ENCODE data around the gene ARHGAP31.

The ARHGAP31 gene

GRCh38 chr3:119293871-119294695 is at the start of gene ARHGAP31:
ARHGAP31 (plus strand) TSS chr3:119294383; CDS start chr3:119294905, 522 bp downstream.
- peak within 1 kb of the TSS; percentile 83 for H3K4me3 ChIP-seq (ENCODE audit: low read length)
- DNase-seq (ENCODE audit: low read depth): peak; percentile 72
- no peak for TF ChIP-seq CTCF (conservative IDR thresholded peaks at IDR 0.05; ENCODE audit: low read length)

GRCh38 chr3:119245778-119246177 is 48.4 kb upstream of the ARHGAP31 start:
- H3K4me3 ChIP-seq (ENCODE audit: low read length): no peak overlapping the region
- TF ChIP-seq CTCF (conservative IDR thresholded peaks at IDR 0.05; ENCODE audit: low read length): no peak
- DNase-seq (ENCODE audit: low read depth): no peak

GRCh38 chr3:119255214-119255613 is 39.0 kb upstream of the ARHGAP31 start:
- H3K4me3 ChIP-seq (ENCODE audit: low read length): no peak overlapping the region
- no peak for TF ChIP-seq CTCF (conservative IDR thresholded peaks at IDR 0.05; ENCODE audit: low read length)
- DNase-seq (ENCODE audit: low read depth): no peak

- no peak for TF ChIP-seq CTCF (conservative IDR thresholded peaks at IDR 0.05; ENCODE audit: low read length)
- no peak for DNase-seq (ENCODE audit: low read depth)
- no peak overlapping the region for H3K4me3 ChIP-seq (ENCODE audit: low read length)
These were observed 37.1 kb upstream of the ARHGAP31 start for GRCh38 chr3:119257111-119257510.

GRCh38 chr3:119257654-119258410 is 36.4 kb upstream of the ARHGAP31 start:
- no peak for TF ChIP-seq CTCF (conservative IDR thresholded peaks at IDR 0.05; ENCODE audit: low read length)
- DNase-seq (ENCODE audit: low read depth): peak; percentile 37
- no peak overlapping the region for H3K4me3 ChIP-seq (ENCODE audit: low read length)

- no peak for TF ChIP-seq CTCF (conservative IDR thresholded peaks at IDR 0.05; ENCODE audit: low read length)
These were observed 35.3 kb upstream of the ARHGAP31 start for GRCh38 chr3:119258915-119259314.

More at GRCh38 chr3:119258915-119259314, 35.3 kb upstream of the ARHGAP31 start:
- no peak for DNase-seq (ENCODE audit: low read depth)
- H3K4me3 ChIP-seq (ENCODE audit: low read length): no peak overlapping the region

Data from AG10803 (cell line).